Gastrocnemius medialis (tissue), 4 donors: Measurements from ENCODE around the gene LRRC2.

Source experiments
- POLR2A ChIP-seq, 2 donors: fragments of 450-650 bp; IDR thresholded peaks; one replicate each; pipeline ENCODE4 v1.6.1; 2017; ENCODE audit warnings: antibody characterized with exemption in 2 of 2, mild to moderate bottlenecking in 2 of 2, moderate library complexity in 2 of 2
- TF ChIP-seq, protein P1 (sequence below), 5 experiments: fragments of 450-650 bp in 3 of 5; fragments of 200-600 bp in 2 of 5; sonication (generic) in 2 of 5; IDR thresholded peaks in 4 of 5; conservative IDR thresholded peaks in 1 of 5; 1 replicate in 4 of 5; 2 replicates in 1 of 5; pipeline ENCODE4 v1.5.1; 2016 to 2019; ENCODE audit warnings: antibody characterized with exemption in 5 of 5, mild to moderate bottlenecking in 3 of 5, moderate library complexity in 3 of 5

DNA sequence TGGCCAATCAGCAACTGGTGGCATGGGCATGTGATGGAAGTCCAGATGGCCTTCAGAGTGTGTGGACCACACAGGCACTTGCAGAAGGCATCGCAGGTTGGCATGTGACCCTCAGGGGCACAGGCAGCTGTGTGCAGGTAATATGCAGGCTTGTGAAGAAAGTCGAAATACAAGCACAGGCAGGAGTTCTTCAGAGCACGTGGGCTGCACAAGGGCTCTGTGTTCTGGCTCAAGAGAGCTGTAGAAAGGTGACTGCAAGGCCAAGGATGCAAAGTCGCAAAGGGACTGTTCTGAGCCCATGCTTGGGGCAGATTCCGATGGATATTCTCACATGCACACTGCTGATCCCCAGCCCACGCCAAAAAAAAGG lies 8.3 kb downstream of the LRRC2 start:
- TF ChIP-seq, protein P1, sequence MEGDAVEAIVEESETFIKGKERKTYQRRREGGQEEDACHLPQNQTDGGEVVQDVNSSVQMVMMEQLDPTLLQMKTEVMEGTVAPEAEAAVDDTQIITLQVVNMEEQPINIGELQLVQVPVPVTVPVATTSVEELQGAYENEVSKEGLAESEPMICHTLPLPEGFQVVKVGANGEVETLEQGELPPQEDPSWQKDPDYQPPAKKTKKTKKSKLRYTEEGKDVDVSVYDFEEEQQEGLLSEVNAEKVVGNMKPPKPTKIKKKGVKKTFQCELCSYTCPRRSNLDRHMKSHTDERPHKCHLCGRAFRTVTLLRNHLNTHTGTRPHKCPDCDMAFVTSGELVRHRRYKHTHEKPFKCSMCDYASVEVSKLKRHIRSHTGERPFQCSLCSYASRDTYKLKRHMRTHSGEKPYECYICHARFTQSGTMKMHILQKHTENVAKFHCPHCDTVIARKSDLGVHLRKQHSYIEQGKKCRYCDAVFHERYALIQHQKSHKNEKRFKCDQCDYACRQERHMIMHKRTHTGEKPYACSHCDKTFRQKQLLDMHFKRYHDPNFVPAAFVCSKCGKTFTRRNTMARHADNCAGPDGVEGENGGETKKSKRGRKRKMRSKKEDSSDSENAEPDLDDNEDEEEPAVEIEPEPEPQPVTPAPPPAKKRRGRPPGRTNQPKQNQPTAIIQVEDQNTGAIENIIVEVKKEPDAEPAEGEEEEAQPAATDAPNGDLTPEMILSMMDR (IDR thresholded peaks at IDR 0.05 in 4 of 5, conservative IDR thresholded peaks at IDR 0.05 in 1 of 5): no peak
- no peak for TF ChIP-seq POLR2A (IDR thresholded peaks at IDR 0.05)
